GM18873 (cell line): Measurements from ENCODE around the gene NABP1.

ENCODE experiments used
- ATAC-seq: cut with Tn5 transposase; IDR thresholded peaks from one replicate; pipeline ENCODE4 v1.9.1; 2021; ENCODE audit warnings: mild to moderate bottlenecking, moderate library complexity, moderate number of reproducible peaks; ENCODE audit not compliant: unreplicated experiment, low FRiP score

NABP1 gene

DNA sequence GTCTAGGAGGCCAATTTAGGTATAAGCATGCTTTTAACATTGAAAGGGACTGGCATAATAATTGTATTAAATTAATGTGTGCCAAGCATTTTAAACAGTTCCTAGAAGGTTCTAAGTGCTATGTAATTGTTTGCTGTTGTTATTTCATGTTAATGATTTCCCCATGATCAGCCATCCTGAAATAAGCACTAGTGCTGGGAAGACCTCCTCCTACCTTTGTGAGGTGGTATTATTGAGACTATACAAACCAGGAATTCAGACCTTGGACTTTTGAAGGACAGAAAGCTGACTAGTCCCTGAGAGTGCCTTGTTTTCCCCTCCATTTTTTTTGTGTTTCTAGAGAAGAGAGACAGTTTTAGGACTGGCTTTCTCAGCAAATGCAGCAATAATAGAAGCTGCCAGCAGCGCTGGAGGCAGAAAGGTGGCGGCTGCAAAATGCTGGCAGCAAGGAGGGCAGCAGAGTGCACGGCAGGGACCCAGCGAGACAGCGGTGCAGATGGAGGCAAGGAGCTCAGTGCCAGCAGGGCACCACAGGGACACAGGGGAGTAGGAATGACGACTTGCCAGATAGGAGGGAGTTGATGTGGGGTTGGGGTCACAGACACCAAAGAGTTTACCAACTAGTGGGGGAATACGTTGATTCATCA is 25.3 kb downstream of the NABP1 start:
- ATAC-seq = no peak

DNA sequence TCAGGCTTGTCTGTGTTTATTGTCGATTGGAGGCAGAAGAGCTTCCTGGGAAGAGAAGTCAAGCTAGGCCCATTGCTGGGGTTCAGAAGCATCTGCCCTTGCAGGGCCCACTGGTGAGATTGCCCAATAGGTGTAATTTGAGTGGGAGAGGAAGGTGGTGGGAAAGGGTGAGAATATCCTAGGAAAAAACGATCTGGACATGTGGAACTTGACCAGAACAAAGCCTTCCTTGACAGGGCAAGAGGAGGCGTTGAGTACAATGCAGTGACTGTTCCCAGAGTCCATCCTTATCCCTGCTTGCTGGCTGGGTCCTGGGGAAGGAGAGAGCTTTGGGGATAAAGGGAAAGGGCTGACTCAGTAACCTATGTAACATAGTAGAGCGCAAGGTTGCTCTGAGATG is 27.1 kb downstream of the NABP1 start:
- ATAC-seq = no peak

DNA sequence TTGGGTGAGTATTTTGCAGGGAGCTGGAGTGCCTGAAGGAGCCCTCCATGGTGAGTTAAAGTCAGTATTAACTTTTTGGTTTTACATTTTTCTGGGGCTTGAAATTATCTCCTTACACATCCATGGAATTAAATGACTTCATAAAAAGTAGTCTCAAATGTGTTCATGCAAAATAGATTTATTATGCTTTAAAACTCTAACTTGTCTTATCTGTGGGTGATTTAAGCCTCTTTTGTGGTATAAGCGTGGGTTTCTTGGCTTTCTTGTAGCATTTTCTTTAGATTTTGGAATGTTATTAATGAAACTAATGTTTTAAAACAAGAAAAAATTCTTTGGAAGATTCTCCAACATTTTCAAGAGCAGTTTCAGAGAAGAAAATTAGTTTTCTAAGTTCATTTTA is 27.8 kb downstream of the NABP1 start:
- no peak for ATAC-seq

DNA sequence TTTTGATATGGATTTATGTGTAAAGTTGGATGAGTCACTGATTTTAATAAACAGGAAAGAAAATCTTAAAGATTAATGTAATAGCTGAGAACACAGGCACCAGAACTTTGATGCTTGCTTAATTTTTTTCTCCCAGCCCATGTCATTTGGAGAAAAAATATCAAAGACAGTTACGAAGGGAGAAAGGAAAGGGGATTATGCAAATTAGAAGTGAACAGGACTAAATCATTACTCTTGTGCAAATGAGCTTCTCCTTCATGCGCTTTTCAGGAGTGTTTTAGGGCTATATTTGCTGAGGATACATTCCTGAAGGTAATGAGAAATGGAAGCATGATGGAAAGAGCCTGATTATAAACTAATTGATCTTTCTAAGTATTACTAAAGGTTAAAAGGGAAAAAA is 28.9 kb downstream of the NABP1 start:
- ATAC-seq = no peak

DNA sequence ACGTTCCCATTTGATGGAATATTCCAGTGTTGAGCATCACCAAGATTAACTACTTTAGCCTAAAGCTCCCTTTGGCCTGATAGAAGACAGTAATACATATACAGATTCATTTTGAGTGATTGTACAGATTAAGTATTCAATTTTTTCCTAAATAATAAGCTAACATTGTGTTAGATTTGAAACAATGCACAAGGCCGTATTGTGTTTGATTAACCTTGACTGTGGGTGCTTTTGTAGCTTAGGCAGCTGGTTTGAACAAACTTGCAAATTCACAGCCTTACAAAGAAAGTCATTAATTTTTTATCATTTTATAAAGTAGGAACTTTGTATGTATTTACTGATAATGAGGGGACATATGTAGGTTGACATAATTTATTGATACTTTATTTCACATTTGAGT is 29.6 kb downstream of the NABP1 start:
- ATAC-seq = no peak

DNA sequence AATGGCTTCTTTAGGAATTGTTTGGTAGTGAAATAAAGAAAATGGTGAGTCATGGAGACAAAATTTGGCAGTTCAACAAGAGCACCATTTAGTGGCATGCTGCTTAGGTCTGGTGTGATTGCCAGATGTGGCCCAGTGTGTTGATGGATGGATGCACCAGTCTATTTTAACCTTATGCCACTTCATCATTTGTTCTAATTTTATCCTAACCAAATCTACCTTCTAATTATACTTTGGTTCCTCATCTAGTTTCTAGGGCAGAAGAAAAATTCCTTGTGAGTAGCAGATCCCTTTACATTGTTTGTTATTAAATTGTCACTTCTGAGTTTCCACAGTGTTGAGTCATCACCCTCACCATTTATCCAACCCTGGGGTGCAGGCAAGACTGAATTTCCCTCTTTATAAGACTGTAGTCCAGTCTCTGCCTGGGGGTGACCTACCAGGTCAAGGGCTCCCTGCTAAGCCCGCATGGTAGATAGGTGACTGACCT is 32.5 kb downstream of the NABP1 start:
- no peak for ATAC-seq

DNA sequence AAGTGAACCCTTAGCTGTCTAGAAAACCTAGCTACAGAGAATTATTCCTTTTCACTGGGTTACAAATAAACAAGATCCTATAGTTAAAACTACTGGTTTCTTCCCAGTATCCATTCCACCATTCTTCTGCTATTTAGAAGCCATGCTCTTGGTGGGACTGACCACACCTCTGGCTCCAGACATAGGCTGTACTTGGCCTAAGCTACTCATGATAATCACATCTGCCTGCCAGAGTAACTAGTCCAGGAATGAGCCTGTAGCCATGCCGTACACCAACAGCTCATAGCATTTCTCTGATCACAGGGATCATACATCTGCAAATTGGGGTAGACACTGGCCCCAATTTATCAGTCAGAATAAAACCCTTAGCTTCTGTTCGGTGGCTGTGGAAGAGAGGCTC is 33.7 kb downstream of the NABP1 start:
- ATAC-seq = no peak

DNA sequence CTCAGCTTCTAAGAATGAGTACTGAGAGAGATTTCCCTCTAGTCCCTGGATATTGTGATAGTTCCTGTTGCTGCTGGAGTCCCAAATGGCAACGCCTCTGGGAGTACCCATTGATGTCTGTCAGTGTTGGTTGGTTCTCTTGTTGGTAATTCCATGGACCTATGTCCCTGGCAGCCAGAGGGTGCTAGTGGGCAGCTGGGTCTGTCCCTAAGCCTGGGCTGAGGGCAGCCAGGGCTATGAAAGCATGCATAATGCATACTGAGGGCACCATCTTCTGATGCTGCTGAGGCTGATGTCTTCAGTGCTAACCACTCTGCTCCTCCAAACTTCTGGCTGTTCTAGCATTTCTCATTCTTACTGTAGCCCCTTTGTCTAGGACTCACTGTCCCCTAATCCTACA is 35.9 kb downstream of the NABP1 start:
- ATAC-seq = no peak

DNA sequence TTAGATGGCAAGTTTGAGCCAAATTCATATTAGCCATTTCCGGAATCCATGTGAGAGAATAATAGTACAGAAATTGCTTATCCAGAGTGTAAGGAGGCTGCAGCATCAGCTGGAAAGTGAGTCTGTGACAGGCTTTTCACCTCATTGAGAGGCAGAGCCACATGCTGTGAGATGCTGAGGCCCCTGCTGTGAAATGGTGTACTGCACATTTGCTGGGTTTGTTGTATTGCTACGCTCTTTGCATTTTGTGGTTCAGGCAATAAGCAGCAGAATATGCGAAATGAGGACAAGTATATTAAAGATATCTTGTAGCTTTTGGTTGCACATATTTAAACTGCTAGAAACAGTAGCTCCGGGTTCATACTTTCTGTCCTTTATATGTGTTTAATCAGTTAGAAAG is 37.0 kb downstream of the NABP1 start:
- no peak for ATAC-seq

DNA sequence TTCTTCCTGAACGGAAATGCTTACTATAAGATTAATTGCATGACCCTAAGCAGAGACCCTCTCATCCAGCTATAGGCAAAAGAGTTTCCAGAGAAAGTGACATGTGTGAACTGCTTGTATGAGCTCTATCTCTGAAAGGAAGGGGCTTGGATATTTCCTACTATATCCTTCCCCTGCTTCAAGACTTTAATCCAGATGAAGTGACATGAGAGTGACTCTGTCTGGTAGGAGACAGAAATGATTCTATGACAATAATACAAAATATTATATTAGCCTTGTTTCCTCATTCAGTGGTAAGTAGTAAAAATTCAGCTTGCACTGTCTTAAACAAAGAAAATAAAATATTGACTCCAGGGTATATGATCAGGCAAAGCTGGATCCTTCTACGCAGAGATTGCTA is 37.5 kb downstream of the NABP1 start:
- ATAC-seq = no peak

DNA sequence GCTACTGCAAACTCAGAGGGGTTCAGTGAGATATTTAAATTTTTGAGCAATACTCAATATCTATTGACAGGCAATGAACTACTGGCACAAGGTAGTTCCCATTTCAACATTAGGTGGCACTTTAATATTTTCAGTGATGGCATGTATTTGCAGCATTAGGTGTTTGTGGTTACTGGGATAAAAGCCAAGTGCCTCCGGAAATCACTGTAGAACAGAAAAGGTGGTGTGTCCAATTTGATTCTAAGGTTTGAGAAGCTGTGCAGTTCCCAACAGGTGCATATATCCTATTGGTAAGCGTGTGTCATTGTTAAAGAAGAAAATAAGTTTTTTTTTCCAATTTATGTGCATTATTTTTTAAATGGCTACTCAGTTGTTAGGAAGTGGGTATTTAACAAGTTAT is 41.3 kb downstream of the NABP1 start:
- no peak for ATAC-seq

DNA sequence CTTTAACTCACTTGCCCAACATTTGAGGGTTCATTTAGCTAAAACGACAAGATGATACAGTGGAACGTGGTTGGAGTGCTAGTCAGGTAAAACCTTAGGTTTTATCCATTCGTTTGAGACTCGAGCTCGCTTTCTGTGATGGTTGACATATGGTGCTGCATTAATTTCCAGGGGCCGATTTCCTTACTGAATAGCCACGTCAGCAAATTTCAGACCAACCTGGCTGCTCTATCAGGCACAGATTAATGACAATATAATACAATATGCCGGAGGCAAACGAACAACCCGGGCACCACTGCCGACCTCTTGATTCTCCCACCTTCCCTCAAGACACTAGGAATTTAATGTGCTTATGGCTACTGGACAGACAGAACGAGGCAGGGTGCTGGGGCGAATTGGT is 42.0 kb downstream of the NABP1 start:
- no peak for ATAC-seq

DNA sequence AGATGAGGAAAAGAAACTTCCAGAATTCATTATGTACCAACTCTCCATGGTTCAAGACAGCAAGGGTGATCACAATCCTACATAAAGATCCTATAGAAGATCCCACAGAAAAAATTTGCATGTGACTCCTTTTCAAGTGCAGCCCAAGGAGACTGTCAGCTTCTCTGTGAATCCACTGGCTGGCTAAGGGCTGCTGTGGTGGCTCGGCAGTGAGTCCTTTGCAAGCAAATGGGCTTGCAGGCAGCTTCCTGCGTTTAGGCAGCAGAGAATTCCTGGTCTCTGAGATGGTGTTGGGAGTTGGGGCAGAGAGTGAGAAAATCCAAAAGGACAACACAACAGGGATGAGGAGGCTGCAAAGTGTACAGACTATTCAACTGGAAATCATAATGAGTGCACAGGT is 43.4 kb downstream of the NABP1 start:
- no peak for ATAC-seq

DNA sequence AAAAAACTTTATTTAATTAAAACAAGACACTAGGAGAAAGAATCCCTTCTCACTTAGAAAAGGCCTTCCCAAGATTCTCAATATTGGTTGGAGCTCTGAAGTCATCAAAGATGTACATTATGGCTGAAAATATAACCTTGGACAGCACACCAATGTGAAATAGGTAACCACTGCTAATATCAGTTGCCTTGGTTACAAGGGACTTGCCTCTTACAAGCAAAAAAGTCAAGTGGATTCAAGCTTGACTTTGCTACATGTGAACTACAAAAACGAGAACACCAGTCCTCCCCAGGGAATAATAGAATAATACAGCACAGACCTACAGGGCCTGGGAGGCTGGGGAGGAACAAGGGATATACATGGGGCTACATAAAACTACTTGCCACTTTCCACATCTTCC is 46.1 kb downstream of the NABP1 start:
- ATAC-seq = no peak

DNA sequence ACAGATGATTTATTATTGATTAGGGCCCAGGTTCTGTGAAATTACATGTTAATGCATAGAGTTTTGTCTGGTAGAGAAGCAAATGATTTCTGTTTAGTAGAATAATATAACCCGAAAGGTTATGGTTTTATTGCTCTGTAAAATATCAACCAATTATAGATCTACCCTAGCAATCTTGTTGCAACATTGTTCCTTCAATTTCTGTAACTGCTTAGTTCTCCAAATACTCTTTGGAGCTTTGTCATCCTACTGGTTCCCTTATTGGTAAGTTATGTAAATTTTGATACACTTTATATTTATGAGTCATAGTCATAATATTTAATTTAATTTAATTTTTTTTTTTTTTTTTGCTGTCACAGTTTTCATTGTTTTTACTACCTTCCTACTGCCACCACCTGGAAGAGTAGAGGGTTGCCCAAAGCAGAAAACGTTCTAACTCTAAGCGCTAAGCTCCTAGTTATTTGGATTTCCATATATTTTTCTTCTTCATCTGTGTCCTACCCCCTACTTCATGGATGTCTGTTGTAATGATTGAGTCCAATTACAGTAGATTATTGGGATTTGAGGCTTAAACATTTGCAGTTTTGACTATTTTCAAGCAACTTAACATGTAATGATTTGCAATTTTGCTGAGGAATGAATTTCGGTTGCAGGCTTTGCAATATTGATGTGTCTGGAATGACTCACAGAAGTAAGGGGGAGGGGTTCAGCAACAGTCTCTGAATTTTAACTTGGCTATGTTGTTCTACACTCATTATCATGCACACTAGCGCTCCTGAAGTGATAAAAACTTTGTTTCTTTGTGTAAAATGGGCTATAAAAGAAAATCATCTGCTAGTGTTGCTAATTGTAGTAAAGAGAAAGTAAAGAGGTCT is 51.1 kb downstream of the NABP1 start:
- ATAC-seq = no peak

DNA sequence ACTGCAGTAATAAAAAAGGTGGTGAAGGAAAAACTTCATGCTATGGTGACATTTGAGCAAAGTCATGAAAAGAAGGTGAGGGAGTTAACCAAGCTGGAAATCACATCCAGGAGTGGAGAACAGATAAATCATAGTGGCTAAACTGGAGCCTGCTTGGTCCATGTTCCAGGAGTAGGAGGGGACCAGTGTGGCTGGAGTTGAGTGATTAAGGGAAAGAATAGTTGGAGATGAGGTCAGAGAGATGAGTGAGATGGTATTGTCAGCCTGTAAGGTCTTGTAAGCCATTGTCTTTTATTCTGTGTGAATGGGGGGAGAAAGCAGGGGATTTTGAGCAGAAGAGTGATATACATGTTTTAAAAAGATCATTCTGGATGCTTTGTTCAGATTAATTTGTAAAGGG is 52.3 kb downstream of the NABP1 start:
- ATAC-seq = no peak
